IMR-90 (cell line): Measurements from ENCODE around the gene HOXD12. TPM values are rescaled to one million over a fixed set of nuclear protein-coding genes. Genes with fewer than 3 reads are reported as not detected.

Source experiments
- ATAC-seq: fragments of 200-7000 bp; cut with Tn5 transposase; 2 replicates; pipeline ENCODE4 v1.9.1; 2020; ENCODE audit warnings: low read depth, mild to moderate bottlenecking, moderate library complexity
- BruUV-seq: library from RNA; stranded (reverse); fragments of 400-500 nt; replicated peaks from 2 replicates; lab custom pipeline; 2021; lab: Mats Ljungman, UMichigan
- CTCF ChIA-PET: fragments of 300-600 bp; formaldehyde crosslinking; extraction: SDS; loops from one replicate; lab custom pipeline; 2021; ENCODE audit warnings: antibody characterized with exemption; lab: Yijun Ruan, JAX
- POLR2A ChIA-PET: fragments of 300-600 bp; sonication (Branson Sonifier 250); formaldehyde crosslinking; loops from one replicate; lab custom pipeline; 2022; ENCODE audit warnings: antibody characterized with exemption; ENCODE audit not compliant: unreplicated experiment; lab: Charles Lee
- DNase-seq: peaks from one replicate; pipeline ENCODE4 v3.0.0; 2013
- H2AFZ ChIP-seq: replicated peaks from 2 replicates; pipeline ENCODE3; 2013; ENCODE audit warnings: low read length, mild to moderate bottlenecking; ENCODE audit not compliant: poor library complexity
- H2AK5ac ChIP-seq: 2 replicates; pipeline ENCODE4 v1.6.1; 2013; ENCODE audit warnings: low read depth, low read length, inconsistent platforms
- H2AK9ac ChIP-seq: replicated peaks from 2 replicates; pipeline ENCODE3; 2013; ENCODE audit warnings: mild to moderate bottlenecking, low read depth, low read length, moderate library complexity; ENCODE audit not compliant: poor library complexity
- H2BK120ac ChIP-seq: 2 replicates; pipeline ENCODE4 v1.6.1; 2013; ENCODE audit warnings: low read depth, low read length, inconsistent platforms
- H2BK15ac ChIP-seq: 3 replicates; pipeline ENCODE4 v1.6.1; 2013; ENCODE audit warnings: low read depth, low read length, inconsistent platforms
- H2BK20ac ChIP-seq: 2 replicates; pipeline ENCODE4 v1.6.1; 2013; ENCODE audit warnings: low read depth, mild to moderate bottlenecking, inconsistent platforms, low read length, moderate library complexity
- H2BK5ac ChIP-seq: 2 replicates; pipeline ENCODE4 v1.6.1; 2013; ENCODE audit warnings: mild to moderate bottlenecking, low read depth, low read length, inconsistent platforms; ENCODE audit not compliant: poor library complexity, severe bottlenecking
- H3K14ac ChIP-seq: replicated peaks from 2 replicates; pipeline ENCODE4 v1.6.1; 2013; ENCODE audit warnings: low read depth, low read length, inconsistent platforms
- H3K18ac ChIP-seq: 2 replicates; pipeline ENCODE4 v1.6.1; 2013; ENCODE audit warnings: low read depth, low read length, control low read depth
- H3K23ac ChIP-seq: 2 replicates; pipeline ENCODE4 v1.6.1; 2013; ENCODE audit warnings: low read depth, low read length, inconsistent platforms
- H3K27ac ChIP-seq: 2 replicates; pipeline ENCODE4 v1.5.1; 2013; ENCODE audit warnings: mild to moderate bottlenecking, control low read depth, low read length; ENCODE audit not compliant: insufficient read depth
- H3K27me3 ChIP-seq: 2 replicates; pipeline ENCODE4 v1.6.1; 2013; ENCODE audit warnings: low read length; ENCODE audit not compliant: control insufficient read depth, insufficient read depth
- H3K36me3 ChIP-seq: 2 replicates; pipeline ENCODE4 v1.6.1; 2013; ENCODE audit warnings: low read length, mixed read lengths; ENCODE audit not compliant: control insufficient read depth, insufficient read depth
- H3K4ac ChIP-seq: 2 replicates; pipeline ENCODE4 v1.6.1; 2013; ENCODE audit warnings: low read depth, low read length, inconsistent platforms
- H3K4me1 ChIP-seq: 2 replicates; pipeline ENCODE4 v1.6.1; 2013; ENCODE audit warnings: low read length, mixed read lengths; ENCODE audit not compliant: control insufficient read depth, insufficient read depth
- H3K4me2 ChIP-seq: 2 replicates; pipeline ENCODE4 v1.6.1; 2013; ENCODE audit warnings: low read depth, mild to moderate bottlenecking, control low read depth, low read length, moderate library complexity
- H3K4me3 ChIP-seq: 2 replicates; pipeline ENCODE4 v1.5.1; 2013; ENCODE audit warnings: low read depth, mild to moderate bottlenecking, control low read depth, low read length, moderate library complexity; ENCODE audit not compliant: insufficient read depth
- H3K56ac ChIP-seq: 2 replicates; pipeline ENCODE4 v1.6.1; 2013; ENCODE audit warnings: low read length, inconsistent platforms; ENCODE audit not compliant: insufficient read depth; ENCODE audit errors: extremely low read depth
- H3K79me1 ChIP-seq, 2 experiments: 2 replicates each; pipeline ENCODE4 v1.6.1; 2013; ENCODE audit warnings: low read length in 2 of 2, inconsistent platforms in 1 of 2, low read depth in 1 of 2
- H3K9ac ChIP-seq: 2 replicates; pipeline ENCODE4 v1.6.1; 2013; ENCODE audit warnings: low read depth, low read length, control low read depth
- H3K9me1 ChIP-seq: 2 replicates; pipeline ENCODE4 v1.6.1; 2013; ENCODE audit warnings: low read length, inconsistent platforms; ENCODE audit not compliant: insufficient read depth
- H3K9me3 ChIP-seq: 2 replicates; pipeline ENCODE4 v1.6.1; 2013; ENCODE audit warnings: low read length; ENCODE audit not compliant: control insufficient read depth, insufficient read depth
- H4K20me1 ChIP-seq: 2 replicates; pipeline ENCODE4 v1.6.1; 2013; ENCODE audit warnings: low read length, inconsistent platforms; ENCODE audit not compliant: insufficient read depth
- H4K5ac ChIP-seq: 2 replicates; pipeline ENCODE4 v1.6.1; 2013; ENCODE audit warnings: mild to moderate bottlenecking, low read depth, low read length, control low read depth
- H4K8ac ChIP-seq, 2 experiments: 2 replicates each; pipeline ENCODE4 v1.6.1; 2013; ENCODE audit warnings: low read depth in 2 of 2, low read length in 2 of 2, control low read depth in 1 of 2, inconsistent platforms in 1 of 2
- H4K91ac ChIP-seq: 2 replicates; pipeline ENCODE4 v1.6.1; 2013; ENCODE audit warnings: low read depth, low read length, inconsistent platforms; ENCODE audit not compliant: insufficient read depth
- CEBPB ChIP-seq: IDR thresholded peaks from 2 replicates; pipeline ENCODE4 v1.6.1; 2012; ENCODE audit warnings: low read depth, low read length, improper control_type of control experiment
- CTCF ChIP-seq: conservative IDR thresholded peaks from 2 replicates; pipeline ENCODE4 v1.5.1; 2012; ENCODE audit warnings: mild to moderate bottlenecking, low read depth, low read length, improper control_type of control experiment
- MAZ ChIP-seq: IDR thresholded peaks from 2 replicates; pipeline ENCODE4 v1.6.1; 2012; ENCODE audit warnings: low read depth, mild to moderate bottlenecking, low read length, improper control_type of control experiment, moderate library complexity, borderline replicate concordance
- RFX5 ChIP-seq: IDR thresholded peaks from 2 replicates; pipeline ENCODE4 v1.8.0; 2012; ENCODE audit warnings: low read depth, mild to moderate bottlenecking, low read length, moderate library complexity
- USF2 ChIP-seq: fragments of 150-350 bp; IDR thresholded peaks from 2 replicates; pipeline ENCODE4 v1.6.1; 2017; ENCODE audit warnings: mild to moderate bottlenecking, antibody characterized with exemption, low read length, low read depth
- WGBS, 2 experiments: methylation state at CpG; one replicate each; pipeline versions ENCODE4 v1.1.5 to v1.1.7; 2013; ENCODE audit warnings: missing lambda C conversion rate in 2 of 2; ENCODE audit not compliant: insufficient read length in 1 of 2; ENCODE audit errors: extremely low coverage in 2 of 2; 5-methylcytosine and 5-hydroxymethylcytosine counted together
- dilution Hi-C: fragments of 300-500 bp; cut with HindIII; formaldehyde crosslinking; loops from one replicate; pipeline ENCODE4 v1.14.3; 2018; ENCODE audit warnings: low sequenced_read_pairs; ENCODE audit not compliant: unreplicated experiment
- in situ Hi-C: fragments of 300-500 bp; cut with MboI; formaldehyde crosslinking; loops from 3 replicates; pipeline ENCODE4 v1.14.3; 2019; ENCODE audit warnings: low sequenced_read_pairs, inconsistent platforms, mixed read lengths
- intact Hi-C: fragments of 100-400 bp; cut with micrococcal nuclease; formaldehyde crosslinking; loops from 2 replicates; pipeline ENCODE4 v1.10.0; 2022
- polyA plus RNA-seq, 3 experiments: library from polyadenylated mRNA; depleted of rRNA; stranded (reverse); fragments of >200 nt; gene quantifications; 2 replicates each; pipeline ENCODE4 v1.2.3, GENCODE V29; 2012; ENCODE audit warnings: low replicate concordance in 1 of 3
- total RNA-seq: library from RNA; depleted of rRNA; stranded (reverse); fragments of >200 nt; gene quantifications from 2 replicates; pipeline ENCODE4 v1.2.3, GENCODE V29; 2012

The HOXD12 gene
- total and polyA plus RNA-seq, 2 of the 4 experiments (the other 2 are of a cell fraction) = not detected

GRCh38 chr2:176103742-176104315, 4.2 kb downstream of the HOXD12 start:
- Histone ChIP-seq H4K91ac (no peak overlapping the region), H4K20me1 (no peaks in the 10 kb centered on the region), H3K36me3 (no peaks in the 10 kb centered on the region), H3K4me1 (no peaks in the 10 kb centered on the region), H3K56ac (no peak overlapping the region), H3K9me3 (peaks cover 4% of the 10 kb centered on the region; the same call in 1 of the 2 replicates), H3K18ac (no peak overlapping the region), H3K14ac (no peak overlapping the region), H3K27ac (no peak overlapping the region), H3K9ac (no peak overlapping the region), H3K4me2 (no peak overlapping the region), H2AK9ac (no peak overlapping the region), H2BK15ac (no peak overlapping the region), H2AK5ac (no peak overlapping the region), H2BK120ac (no peak overlapping the region), H3K4me3 (no peak overlapping the region), H4K5ac (no peak overlapping the region), H2AFZ (no peak overlapping the region), H3K79me1 (no peaks in the 10 kb centered on the region), H3K27me3 (peaks cover 94% of the 10 kb centered on the region), H2BK5ac (no peak overlapping the region), H4K8ac (no peak overlapping the region), H3K4ac (no peak overlapping the region), H3K9me1 (no peaks in the 10 kb centered on the region), H3K23ac (no peak overlapping the region), H2BK20ac (no peak overlapping the region)
- intact Hi-C loops (no loop called here), dilution Hi-C loops (no loop called here), in situ Hi-C loops (no loop called here)
- 20% methylated on average over 1 of the region's 17 CpGs; no CpG with 5 or more reads in 1 of the 2 experiments for WGBS, 2 experiments
- DNase-seq (no peak), ATAC-seq (no peak)
- POLR2A ChIA-PET = no interaction called here
- no peak for TF ChIP-seq CTCF
- no peak for TF ChIP-seq RFX5
- TF ChIP-seq USF2 = no peak
- TF ChIP-seq CEBPB = no peak
- TF ChIP-seq MAZ = no peak
- CTCF ChIA-PET = interaction anchor here (0.7 to 1.6 kb wide), 3 partner anchors 23 to 852 kb away, joined by 3 to 5 read pairs (median 4); no protein-coding TSS in a partner anchor
- BruUV-seq = no TSS peak
